SU-DHL-6 (cell line): ENCODE results near the gene RFTN1.

Experiments
- CTCF ChIP-seq: fragments of 200-600 bp; sonication (generic); IDR thresholded peaks from one replicate; pipeline ENCODE4 v1.5.1; 2017; ENCODE audit warnings: antibody characterized with exemption, mild to moderate bottlenecking, low read length, moderate library complexity; ENCODE audit not compliant: insufficient read depth, poor library complexity, severe bottlenecking
- EZH2phosphoT487 ChIP-seq: fragments of 200-600 bp; sonication (generic), shearing (Covaris generic); conservative IDR thresholded peaks from 2 replicates; pipeline ENCODE4 v1.6.1; 2018; ENCODE audit warnings: mild to moderate bottlenecking, antibody characterized with exemption, low read length, moderate library complexity, mixed read lengths

GRCh38 chr3:16464511-16465148 is 48.9 kb downstream of the RFTN1 start:
- TF ChIP-seq CTCF (no peak), EZH2phosphoT487 (no peak)
